Activated CD4-positive, CD25-positive, alpha-beta regulatory T cell treated with anti-CD3 and anti-CD28 coated beads, Interleukin-2, amount 50 U/mL, for 16 hours (primary cell): ENCODE measurements around the gene DENND1A.
A peak's percentile ranks its signal among the peaks of the same experiment; 100 is the strongest.

Experiments used
- DNase-seq: peaks from one replicate; pipeline ENCODE4 v3.0.0-alpha.2; 2020; ENCODE audit warnings: low read depth, low spot score

DENND1A gene

DNA sequence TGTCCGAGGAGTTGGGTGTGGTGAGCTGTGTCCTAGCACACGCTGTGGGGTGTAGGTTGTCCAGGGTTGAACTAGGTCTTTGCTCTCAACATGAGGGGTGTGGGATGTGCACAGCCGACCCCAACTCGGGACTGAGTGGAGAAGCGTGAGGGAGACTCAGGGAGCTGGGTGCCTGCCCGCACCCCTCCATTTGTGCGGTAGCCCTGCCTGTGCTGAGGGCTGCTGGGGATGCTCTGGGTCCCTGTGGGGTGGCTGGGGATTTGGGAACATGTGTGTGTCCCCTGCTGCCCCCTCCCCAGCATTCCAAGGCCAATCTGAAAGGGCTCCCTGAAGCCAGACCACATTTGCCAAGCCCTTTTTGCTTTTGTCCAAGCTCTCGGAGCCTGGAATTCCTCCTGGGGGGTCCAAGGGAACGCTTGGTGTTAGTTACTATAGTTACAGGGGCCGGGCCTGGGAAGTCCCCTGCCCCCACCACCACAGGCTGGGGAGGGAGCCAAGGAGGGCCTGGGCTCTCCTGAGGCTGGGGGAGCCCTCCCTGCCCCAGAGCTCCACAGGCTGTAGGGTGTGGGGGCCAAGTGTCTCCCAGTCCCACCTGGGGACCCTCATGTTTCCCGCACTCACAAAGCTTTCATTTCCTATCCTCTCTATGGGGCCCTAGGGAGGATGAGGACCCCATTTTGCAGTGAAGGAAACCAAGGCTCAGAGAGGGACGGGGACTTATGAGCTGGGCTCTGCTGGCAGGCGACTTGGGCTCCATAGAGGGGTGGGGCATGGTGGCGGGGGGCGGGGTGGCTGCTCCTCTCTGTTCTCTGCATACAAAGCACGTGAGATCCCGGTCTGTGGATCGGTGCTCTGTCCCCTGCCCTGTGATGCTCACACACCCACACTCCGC lies 572.8 kb downstream of the DENND1A start:
- DNase-seq = no peak

DNA sequence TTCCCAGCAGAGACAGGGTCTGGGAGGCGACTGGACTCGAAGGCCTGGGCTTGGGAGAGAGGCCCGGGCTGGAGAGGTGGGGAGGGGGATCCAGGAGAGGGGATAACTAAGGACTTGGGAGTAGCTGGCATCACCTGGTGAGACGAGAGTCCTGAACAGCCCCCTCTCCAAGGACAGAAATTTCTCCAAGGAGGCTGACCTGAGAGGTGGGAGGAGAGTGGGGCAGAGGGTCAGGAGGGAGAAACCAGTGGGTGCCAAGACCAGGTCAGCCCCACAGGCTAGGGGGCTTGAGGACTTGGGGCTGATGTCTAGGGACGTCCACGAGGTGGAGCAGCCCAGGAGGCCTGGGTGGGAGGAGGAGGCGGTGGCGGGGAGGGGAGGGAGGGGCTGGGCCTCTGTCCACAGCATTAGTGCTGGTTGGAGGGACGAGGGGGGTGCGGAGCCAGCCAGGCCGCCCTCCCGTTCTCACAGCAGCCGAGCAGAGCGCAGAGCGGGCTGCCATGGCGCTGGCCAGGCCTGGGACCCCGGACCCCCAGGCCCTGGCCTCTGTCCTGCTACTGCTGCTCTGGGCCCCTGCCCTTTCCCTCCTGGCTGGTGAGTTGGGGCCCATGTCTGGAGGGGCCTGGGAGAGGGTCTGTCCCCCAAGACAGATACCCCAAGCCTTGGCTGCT lies 574.0 kb downstream of the DENND1A start, which contains the start of gene CRB2:
Gene CRB2, plus strand, starts transcription at position 437 of the 671 bp plus-strand sequence. Its CDS starts 64 bp downstream, at position 501.
- no peak for DNase-seq

DNA sequence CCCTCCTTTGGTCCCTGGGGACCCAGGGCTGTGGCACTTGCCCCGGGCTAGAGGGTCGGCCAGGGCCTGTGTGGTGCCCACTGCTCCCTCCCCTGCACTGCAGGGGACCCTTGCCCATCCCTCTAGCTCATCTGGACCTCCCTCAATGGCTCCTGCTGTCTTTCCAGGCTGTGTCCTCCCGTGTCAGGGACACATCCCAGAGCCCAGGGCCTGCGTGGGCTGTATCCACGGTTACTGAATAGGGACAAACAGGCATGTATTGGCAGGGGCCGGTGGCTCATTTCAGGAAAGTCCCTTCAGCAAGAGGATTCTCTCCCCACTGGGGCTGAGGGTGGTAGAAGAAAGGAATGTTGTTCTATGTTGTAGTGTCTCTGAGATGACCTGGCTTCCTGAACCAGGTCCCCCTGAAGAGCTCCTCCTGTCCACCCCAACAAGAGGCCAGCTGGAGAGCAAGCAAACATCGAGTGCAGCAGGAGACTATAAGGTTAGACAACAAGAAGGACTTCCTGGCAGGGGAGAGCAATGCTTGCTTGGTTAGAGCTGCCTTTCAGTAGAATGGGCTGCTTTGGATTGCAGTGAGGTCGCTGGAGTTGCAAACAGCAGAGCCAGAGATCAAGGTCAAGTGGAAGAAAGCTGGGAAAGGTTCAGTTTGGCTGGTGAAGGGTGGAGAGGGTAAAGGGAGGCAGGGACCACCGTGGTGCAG lies 575.0 kb downstream of the DENND1A start:
- no peak for DNase-seq

DNA sequence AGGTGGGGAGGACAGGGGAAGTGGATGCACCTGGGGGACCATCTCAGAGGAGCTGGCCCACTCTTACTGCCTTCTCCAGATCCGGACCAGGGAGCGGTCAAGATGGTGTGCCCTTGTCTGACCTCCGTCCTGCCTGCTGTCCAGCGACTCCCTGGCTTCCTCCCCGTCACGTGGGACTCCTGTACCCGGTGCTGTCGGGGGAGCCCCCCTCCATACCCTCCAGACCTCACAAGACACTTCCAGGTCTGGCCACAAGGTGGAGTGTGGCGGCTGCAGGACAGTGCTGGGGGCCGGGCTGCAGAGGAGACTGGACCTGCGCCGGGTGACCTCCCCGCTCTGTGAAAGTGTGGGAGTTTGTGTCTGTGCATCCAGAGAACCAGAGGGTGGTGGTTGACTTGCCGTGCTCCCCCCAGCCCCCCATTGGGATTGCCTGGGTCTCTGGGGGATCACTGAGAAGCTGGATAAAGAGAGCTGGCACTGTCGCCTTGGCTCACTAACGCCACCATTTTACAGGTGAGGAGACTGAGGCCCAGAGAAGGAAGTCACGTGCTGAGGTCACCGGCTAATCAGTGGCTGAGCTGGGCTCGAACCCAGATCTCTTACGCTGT lies 575.8 kb downstream of the DENND1A start:
- DNase-seq = no peak

DNA sequence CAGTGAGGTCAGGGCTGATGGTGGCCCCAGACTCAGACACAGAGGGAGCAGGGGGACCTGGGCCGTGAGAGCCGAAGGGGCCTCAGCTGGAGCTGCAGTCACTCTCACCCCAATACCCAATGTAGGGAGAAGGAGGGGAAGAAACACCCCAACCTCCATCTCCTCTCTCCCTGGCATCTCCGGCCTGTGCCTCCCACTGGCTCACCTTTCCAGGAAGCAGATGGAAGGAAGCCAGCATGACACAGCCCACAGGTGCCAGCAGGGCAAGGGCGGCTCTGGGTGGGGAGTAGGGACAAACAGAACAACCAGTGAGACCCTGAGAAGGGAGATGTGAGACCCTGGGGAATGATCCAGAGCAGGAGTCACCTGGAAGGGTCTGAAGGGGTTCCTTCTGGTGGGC lies 576.9 kb downstream of the DENND1A start:
- DNase-seq = no peak

DNA sequence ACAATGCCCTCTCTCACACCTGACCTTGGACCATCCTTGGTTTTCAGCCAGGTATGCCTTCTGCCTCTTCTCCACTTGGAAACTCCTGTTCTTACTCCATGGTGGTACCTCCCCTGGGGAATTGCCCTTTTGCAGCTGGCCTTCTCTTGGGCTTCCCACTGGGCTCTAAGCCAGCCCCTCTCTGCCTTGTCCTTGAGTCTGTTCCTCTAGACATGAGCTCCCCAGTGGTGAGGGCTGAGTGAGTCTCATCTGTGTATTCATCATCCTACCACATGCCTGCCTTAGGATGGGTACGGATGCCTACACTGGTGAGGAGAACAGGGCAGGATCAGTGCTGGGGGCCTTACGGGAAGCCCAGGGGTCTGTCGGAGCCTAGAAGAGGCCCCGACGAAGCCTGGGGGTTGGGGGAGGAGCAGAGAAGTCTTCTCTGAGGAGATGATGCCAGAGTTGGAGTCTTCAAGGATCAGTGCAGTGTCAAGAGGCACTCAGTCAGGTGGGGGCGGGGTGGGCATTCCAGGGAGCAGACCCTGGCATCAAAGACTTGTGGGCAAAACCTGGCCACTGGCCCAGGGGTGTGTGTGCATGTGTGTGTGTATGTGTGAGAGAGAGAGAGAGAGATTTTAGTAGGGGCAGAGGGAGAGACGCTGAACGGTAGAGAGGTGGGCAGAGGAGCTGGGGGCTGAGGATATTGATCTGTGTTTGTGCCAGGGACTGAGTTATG lies 579.2 kb downstream of the DENND1A start:
- DNase-seq = no peak

DNA sequence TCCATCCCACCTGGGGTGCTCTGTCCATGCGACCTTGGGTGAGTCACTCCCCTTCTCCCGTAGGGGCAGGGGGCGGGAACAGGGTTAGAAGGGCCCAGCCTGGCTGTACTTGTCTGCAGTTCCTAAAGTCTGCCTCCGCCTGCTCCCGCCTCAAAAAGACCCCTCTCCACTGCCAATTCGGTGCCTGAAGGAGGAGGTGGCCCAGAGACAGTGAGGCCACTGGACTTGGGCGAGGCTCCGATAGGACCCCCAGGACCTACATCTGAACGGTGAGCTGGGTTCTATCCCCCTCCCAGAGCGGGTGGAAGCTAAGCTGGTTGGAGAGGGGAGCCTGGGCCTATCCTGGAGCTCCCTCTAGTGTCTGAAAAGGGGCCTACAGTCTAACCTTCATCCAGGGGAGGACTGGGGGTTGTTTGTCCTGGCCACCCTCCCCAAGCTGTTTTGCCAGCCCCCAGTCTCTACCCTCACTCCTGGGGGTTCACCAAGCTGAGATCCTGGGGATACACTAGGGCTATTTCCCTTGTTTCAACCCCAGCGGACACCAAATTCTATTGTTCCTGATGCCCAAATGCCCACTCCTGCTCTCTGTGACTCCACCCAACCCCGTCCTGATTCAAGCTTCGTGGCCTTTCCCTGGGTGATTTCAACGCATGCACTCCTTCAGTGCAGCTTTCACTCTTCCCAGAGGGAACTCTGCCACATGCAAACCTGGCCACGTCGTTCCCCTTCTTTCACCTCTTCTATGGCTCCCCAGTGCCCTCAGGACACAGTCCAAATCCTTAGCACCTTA lies 580.0 kb downstream of the DENND1A start:
- peak; percentile 53 for DNase-seq

DNA sequence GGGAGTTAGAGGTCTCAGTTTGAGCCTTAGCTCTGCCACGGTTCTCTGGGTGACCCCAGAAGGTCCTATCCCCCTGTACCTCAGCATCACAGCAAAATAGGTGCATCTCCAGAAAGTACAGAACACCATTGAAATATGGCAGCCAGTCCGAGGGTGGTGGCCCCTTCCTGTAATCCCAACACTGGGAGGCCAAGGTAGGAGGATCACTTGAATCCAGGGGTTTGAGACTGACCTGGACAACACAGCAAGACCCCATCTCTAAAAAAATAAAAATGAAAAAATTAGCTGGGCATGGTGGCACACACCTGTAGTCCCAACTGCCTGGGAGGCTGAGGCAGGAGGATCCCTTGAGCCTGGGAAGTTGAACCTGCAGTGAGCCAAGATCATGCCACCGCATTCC lies 580.9 kb downstream of the DENND1A start:
- DNase-seq = no peak

DNA sequence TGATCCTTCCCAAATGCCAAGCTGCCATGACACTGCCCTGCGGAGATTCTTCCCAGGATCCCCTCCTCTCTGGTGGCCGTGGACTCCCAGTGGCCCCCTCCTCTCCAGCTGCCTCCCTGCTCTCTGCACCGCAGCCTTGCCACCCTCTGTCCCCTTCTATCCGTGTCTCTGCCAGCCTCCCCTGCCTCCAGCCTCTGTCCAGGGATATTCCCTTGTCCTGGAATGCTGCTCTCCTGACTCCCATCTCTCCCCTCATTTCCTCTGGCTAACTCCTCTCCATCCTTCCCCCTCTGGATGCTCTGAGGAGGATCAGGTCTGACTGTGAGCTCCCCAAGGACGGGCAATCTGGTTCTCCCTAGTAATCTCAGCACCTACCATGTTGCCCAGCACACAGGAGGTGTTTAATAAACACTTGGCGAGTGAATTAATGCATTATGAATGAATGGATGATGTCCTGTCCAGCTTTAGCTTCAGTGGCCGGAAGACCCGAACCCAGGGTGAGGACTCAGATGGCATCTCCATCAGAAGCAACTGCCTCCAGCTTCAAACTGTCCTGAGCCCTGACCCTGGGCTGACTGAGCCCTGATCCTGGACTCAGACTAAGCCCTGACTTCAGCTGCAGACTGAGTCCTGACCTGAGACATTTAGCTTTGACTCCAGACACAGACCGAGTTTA lies 581.5 kb downstream of the DENND1A start:
- DNase-seq = no peak

DNA sequence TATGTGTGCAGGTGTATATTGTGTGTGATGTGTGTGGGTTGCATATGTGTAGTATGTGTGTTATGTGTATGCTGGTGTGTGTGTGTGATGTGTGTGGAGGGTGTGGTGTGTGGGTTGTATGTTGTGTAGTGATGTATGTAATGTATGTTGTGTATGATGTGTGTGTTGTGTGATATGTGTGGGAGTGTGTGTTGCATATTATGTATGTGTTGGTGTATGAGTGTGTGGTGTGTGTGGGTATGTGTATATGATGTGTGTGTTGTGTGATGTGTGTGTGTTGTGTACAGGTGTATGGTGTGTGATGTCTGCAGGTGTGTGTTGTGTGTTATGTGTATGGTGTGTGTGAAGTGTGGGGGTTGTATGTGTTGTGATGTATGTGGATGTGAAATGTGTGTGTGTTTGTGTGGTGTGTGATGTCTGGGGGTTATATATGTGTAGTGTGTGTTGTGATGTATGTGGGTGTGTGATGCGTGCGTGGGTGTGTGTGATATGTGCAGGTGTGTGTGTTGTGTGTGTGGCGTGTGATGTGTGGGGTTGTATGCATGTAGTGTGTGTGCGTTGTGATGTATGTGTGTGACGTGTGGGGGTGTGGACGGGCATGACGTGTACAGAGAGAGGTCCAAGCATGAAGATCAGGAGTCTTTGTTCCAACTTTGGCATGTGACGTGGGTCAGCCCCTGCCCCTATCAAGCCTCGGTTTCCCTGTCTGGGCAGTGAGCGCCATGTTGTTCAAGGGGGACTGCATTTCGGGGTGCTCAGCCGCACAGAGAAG lies 582.5 kb downstream of the DENND1A start:
- DNase-seq = no peak

DNA sequence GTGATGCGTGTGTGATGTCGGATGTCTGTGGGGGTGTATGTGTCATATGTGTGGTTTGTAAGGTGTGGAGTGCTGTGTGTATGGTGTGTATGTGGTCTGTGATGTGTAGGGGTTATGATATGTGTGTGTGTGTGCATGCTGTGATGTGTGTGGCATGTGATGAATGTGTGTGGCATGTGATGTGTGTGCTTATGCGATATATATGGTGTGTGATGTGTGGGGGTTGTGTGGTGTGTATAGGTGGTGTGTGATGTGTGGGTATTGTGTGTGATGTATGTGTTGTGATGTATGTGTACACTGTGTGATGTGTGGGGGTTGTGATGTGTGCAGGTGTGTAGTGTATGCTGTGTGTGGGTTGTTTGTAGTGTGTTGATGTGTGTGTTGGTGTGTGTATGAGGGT lies 583.1 kb downstream of the DENND1A start:
- DNase-seq = no peak

DNA sequence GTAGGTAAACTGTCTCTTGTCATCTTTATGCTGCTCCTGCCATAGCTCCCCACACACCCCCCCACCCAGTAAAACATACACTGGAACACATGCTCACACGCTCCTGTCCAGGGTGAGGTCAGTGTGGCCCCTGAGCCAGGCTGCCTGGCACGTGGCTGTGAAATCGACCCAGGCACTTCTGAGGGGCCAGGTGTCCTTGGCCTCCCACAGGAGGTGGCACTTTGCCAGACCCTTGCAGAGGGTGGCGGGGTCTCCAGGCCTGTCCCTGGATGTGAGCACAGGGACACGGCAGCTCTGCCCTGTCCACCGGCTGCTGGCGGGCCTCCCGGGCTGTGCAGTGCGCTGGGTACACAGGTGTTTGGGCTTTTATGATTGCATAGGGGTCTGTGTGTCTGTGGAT lies 583.9 kb downstream of the DENND1A start:
- DNase-seq = no peak

DNA sequence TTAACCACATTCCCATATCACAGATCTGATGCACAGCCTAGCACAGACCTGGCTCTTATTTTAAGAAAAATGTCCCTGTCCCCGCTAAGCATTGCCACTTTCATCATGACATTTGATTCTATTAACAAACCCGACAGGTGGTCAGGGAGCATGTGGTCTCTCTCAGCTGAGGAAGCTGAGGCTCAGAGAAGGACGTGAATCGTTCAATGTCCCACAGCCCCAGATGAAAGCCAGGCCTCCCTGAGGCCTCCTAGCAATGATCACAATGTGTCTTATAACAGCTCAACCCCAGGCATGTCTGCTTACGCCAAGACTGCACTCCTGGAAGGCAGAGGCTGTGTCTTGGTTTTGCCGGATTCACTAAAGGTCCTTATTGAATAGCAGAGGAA lies 584.4 kb downstream of the DENND1A start:
- no peak for DNase-seq

DNA sequence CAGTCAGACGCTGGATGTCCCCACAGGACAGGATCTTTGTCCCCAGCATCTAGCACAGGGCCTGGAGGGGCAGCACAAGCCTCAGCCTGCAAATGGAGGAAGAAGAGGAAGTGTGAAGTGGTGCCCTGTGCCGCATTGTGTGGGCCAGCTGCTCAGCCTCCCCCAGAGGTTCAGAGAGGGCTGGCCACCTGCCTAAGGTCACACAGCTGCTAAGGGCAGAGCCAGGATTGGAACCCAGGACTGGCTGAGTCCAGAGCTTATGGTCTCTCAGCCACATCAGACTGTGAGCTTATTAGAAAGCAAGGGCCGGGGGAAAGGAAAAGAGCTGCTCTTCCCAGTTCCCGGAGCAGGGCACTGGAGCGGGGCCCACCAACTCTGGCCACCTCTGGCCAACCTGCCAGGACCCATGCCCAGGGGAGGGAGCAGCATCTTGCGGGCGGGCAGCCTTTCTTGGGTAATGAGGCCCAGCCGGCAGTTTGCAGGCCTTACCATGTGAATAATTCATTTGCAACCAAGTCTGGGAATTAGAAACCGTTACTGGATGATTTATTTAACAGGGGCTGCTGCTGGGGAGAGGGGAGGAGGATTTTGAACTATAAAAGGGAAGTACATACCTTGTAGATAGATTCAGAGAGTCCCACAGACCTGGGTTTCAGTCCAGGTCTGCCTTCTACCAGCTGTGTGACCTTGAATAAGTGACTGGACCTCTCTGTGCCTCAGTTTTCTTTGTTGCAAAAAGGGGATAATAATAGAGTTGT lies 585.6 kb downstream of the DENND1A start:
- no peak for DNase-seq

DNA sequence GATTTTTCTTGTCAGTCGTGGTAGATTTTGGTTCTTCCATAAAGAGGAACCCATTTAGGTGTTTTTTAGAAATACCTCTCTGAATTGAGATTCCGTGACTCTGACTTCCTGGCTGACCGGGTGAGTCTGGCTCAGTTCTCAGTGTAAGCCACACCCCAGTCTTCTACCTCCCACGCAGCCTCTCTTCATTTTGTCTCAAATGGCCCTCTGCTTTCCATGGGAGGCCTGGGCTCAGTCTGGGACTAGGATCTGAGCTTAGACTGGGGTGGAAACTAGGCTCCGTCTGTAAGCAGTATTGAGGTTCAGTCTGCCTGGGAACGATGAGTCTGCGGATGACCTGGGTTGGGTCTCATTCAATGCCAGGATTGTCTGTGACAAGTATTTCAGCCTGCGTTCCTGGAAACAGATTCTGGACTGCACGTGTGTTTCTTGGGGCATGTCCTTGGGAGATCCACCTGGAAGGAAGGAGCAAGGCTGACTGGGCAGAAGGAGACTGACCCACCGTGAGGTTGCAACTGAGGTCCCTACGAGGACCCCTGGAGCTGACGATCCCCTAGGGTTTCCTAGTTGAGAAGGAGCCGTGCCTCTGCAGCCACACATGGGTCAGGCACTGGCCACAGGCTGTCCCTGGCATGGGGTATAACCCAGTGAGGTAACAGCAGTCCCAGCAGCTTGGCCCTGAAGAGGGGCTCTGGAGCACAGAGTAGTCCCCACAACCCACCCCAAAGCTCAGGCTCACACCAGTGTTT lies 586.3 kb downstream of the DENND1A start:
- DNase-seq = no peak

DNA sequence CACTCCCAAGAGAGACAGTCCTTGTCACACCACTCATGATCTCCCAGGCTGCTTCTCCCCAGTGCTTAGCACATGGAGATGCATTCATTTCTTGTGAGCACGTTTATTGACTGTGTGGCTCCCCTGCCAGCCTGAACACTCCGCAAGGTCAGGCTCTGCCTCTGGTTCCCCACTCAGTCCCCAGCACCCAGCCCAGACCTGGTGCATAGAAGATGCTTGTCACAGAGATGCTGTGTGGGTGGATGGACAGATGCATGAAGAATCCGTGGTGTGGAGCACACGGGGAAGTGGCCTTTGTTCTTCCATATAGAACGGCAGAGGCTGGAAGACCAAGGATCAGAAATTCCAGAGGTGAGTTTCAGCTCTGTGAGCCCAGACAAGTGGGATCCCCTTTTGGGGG lies 587.7 kb downstream of the DENND1A start:
- no peak for DNase-seq

DNA sequence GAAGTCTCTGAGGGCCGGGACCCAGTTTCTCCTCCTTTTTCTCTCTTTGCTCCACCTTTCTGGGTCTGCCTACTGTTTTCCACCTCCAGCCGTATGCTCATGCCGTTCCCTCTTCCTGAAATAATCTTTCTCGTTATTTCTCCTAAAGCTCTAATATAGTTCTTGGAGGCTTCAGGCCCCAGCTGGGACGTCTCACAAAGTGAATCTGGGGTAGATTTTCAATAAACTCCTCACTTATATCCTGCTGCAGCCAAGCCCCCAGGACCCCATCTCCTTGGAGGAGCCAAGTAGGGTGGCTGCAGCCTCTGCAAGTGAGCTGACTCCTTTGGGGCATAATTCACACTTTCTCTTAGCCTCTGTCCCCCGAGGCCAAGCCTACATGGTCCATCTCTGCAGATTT lies 588.1 kb downstream of the DENND1A start:
- no peak for DNase-seq
